ENCODE data around the gene DNAJC10.
"Not testable (repeated sequence)": the region's sequence is repeated elsewhere in the genome, so short reads cannot be mapped to it uniquely, and the experiment has no call there.

DNAJC10 gene

DNA sequence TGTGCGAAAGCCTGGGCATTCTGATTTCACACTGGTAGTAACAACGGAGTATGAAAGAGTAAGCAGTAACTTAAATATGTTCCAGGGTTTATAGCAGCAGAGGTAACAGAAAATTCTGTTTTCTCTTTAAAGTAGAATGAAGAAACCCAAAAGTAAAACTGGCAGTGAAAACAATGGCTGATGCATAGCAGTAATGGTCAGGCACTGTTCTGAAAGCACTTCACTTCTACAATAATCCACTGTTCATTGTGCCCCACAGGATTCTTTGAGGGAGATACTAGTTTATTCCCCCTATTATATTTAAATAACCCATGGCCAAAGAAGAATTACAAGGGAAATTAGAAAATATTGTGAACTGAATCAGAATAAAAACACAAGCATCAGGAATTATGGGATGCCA is 9.3 kb upstream of the DNAJC10 start:
- no peak for DNase-seq (ENCODE audit: low read depth)
- TF ChIP-seq, protein P1, sequence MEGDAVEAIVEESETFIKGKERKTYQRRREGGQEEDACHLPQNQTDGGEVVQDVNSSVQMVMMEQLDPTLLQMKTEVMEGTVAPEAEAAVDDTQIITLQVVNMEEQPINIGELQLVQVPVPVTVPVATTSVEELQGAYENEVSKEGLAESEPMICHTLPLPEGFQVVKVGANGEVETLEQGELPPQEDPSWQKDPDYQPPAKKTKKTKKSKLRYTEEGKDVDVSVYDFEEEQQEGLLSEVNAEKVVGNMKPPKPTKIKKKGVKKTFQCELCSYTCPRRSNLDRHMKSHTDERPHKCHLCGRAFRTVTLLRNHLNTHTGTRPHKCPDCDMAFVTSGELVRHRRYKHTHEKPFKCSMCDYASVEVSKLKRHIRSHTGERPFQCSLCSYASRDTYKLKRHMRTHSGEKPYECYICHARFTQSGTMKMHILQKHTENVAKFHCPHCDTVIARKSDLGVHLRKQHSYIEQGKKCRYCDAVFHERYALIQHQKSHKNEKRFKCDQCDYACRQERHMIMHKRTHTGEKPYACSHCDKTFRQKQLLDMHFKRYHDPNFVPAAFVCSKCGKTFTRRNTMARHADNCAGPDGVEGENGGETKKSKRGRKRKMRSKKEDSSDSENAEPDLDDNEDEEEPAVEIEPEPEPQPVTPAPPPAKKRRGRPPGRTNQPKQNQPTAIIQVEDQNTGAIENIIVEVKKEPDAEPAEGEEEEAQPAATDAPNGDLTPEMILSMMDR (IDR thresholded peaks at IDR 0.05; ENCODE audit: low read length, missing control alignments) = no peak
- no peak overlapping the region for H3K4me3 ChIP-seq (replicated peaks; ENCODE audit: low read depth, low read length)

DNA sequence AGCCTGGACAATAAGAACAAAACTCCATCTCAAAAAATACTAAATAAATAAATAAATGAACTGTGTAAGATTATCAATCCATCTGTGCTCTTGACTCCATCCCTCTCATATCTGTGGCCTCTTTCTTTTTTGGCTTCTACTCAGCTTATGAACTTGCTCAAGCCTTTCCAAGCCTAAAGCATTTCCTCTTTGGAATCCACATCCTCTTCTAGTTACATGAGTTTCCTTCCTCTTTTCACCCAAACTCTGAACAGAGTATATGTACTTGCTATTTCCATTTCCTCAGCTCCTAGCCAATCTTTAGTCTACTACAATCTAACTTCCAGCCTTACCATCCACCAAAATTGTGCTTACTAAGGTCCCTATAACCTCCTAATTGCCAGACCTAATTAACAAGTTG is 2.5 kb upstream of the DNAJC10 start:
- no peak overlapping the region for H3K4me3 ChIP-seq (replicated peaks; ENCODE audit: low read depth, low read length)
- TF ChIP-seq, protein P1 (IDR thresholded peaks at IDR 0.05; ENCODE audit: low read length, missing control alignments) = no peak
- peak; percentile 42 for DNase-seq (ENCODE audit: low read depth)

DNA sequence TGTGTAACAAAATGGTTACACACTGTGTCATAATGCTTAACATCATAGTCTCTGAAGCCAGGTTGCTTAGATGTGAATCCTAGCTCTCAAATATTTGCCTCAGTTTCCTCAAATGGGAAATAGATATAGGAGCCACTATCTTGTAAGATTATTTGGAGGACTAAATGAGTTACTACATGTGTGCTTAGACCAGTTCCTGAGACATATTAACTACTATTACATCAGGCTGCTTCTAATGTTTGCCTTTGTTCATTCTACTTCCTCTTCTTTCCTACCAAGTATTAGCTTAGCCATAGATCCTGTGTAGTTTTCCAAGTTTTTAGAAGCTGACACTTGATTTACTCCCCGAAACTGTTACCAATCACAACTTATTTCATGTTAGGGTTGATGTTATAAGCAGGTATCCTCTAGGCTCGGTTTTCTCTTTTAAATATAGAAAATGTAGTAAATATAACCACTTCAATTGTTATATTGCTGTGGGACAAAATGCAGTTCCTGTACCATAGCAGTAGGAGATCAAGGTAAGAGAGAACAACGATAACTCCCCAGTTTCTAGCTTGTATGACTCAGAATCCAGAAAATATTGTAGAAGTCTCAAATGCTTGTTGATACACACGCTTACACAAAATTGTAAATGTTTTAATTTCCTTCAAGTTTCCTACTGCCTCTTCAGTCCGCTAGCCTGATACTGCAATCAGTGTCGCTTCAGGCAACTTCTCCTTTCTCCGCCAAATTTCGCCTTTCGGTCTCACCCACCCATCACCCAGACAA is 751 bp upstream of the DNAJC10 start:
- peak; percentile 38 for DNase-seq (ENCODE audit: low read depth)

DNA sequence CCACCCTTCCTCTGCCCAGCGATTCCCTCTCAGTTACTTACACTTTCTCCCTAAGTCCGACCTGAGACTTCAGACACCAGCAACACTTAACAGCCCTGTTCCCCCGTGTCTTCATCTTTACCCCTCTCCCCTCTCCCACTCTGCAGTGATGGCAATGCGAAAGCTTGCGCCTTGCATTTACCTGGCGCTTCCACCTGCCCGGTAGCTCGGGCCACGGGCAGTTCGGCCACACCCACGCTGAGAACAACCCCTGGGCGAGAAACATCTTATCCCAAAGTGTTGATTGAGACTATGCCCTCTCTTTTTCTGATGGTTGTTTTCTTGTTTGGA is 558 bp downstream of the DNAJC10 start:
- TF ChIP-seq, protein P1 (IDR thresholded peaks at IDR 0.05; ENCODE audit: low read length, missing control alignments) = no peak
- DNase-seq (ENCODE audit: low read depth) = peak; percentile 36
- peak overlapping the region; percentile 79 for H3K4me3 ChIP-seq (replicated peaks; ENCODE audit: low read depth, low read length)

More for the DNA sequence above, 751 bp upstream of the DNAJC10 start:
- TF ChIP-seq, protein P1 (IDR thresholded peaks at IDR 0.05; ENCODE audit: low read length, missing control alignments) = no peak
- H3K4me3 ChIP-seq (replicated peaks; ENCODE audit: low read depth, low read length) = peak overlapping the region; percentile 79

DNA sequence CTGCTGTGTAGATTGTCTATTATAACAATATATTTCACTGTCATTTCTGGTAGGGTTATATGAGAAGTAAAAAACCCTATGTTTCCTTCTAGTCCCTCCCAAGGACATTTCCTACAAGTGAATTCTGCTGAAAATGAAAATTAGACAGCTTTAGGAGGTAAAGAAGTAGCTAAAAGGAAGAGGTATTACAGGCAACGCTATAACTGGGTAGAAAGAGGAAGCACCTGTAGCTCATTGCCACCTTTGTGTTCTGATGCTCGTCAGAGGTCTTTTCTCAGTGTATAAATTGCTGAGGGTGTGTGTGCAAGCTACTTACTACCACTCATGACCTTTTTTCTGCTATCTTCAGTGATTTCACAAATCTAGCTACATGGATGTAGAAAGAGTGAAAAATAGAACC is 1.4 kb downstream of the DNAJC10 start:
- no peak for DNase-seq (ENCODE audit: low read depth)
- peak overlapping the region; percentile 79 for H3K4me3 ChIP-seq (replicated peaks; ENCODE audit: low read depth, low read length)
- TF ChIP-seq, protein P1 (IDR thresholded peaks at IDR 0.05; ENCODE audit: low read length, missing control alignments) = no peak

DNA sequence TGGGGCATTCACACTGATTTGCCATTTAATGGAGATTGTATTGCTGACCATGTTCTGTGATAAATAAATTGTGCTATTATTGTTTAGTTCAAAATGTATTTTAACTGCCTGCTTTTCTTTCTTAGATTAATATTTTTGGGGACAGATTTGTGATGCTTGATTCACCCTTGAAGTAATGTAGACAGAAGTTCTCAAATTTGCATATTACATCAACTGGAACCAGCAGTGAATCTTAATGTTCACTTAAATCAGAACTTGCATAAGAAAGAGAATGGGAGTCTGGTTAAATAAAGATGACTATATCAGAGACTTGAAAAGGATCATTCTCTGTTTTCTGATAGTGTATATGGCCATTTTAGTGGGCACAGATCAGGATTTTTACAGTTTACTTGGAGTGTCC is 1.8 kb downstream of the DNAJC10 start:
- TF ChIP-seq, protein P1 (IDR thresholded peaks at IDR 0.05; ENCODE audit: low read length, missing control alignments) = no peak
- DNase-seq (ENCODE audit: low read depth) = no peak
- peak overlapping the region; percentile 79 for H3K4me3 ChIP-seq (replicated peaks; ENCODE audit: low read depth, low read length)

DNA sequence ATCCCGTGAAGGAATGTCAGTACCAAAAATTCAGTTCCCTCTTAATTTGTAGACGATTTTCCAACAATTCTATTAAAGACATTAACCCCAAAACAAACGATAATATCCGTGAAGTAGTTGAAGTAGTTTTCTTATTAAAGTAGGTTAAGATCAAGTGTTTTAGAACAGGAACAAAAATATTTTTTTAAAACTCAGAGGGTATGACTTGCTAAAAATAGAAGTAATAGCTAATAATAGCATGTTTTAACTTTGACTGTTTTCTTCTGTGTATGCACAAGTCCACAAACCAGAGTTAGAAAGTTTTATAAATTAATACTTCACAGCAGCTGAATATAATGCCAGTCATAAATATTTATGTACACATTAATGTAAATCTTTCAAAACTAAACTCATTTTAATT is 2.4 kb downstream of the DNAJC10 start:
- H3K4me3 ChIP-seq (replicated peaks; ENCODE audit: low read depth, low read length) = no peak overlapping the region
- DNase-seq (ENCODE audit: low read depth) = no peak
- TF ChIP-seq, protein P1 (IDR thresholded peaks at IDR 0.05; ENCODE audit: low read length, missing control alignments) = no peak

DNA sequence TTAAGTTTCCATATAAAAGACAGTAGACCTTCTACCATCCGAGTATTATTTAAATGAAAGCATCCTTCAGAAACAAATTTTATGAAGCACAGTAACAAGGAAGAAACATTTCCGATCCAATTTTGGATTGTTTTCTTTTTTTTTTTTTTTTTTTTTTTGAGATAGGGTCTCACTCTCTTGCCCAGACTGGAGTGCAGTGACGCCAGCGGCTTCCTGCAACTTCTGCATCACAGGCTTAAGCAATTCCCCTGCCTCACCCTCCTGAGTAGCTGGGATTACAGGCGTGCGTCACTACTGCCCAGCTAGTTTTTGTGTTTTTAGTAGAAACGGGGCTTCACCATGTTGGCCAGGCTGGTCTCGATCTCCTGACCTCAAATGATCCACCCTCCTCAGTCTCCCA is 3.1 kb downstream of the DNAJC10 start:
- DNase-seq (ENCODE audit: low read depth); H3K4me3 ChIP-seq (replicated peaks; ENCODE audit: low read depth, low read length): not testable (repeated sequence)
